Uterus (tissue), 4 donors: ENCODE data around the gene TTC7B. TPM values are rescaled to one million over a fixed set of nuclear protein-coding genes. Genes with fewer than 3 reads are reported as not detected.

Source experiments
- DNase-seq, 2 donors: peaks; one replicate each; pipeline ENCODE4 v3.0.0-alpha.2; 2019 to 2020
- H3K27ac ChIP-seq, 2 donors: fragments of 200-600 bp; sonication (generic); 1 replicate in 1 of 2; 2 replicates in 1 of 2; pipeline ENCODE4 v1.5.1; 2016 to 2018
- H3K27me3 ChIP-seq, 2 donors: fragments of 200-600 bp; sonication (generic); one replicate each; pipeline ENCODE4 v1.5.1; 2018 to 2019; ENCODE audit warnings: control low read depth in 1 of 2
- H3K36me3 ChIP-seq, 2 donors: fragments of 200-600 bp; sonication (generic); one replicate each; pipeline ENCODE4 v1.5.1; 2019; ENCODE audit warnings: control low read depth in 1 of 2
- H3K4me1 ChIP-seq, 2 donors: fragments of 200-600 bp; sonication (generic); one replicate each; pipeline ENCODE4 v1.5.1; 2018 to 2019; ENCODE audit warnings: control low read depth in 1 of 2
- H3K4me3 ChIP-seq, 2 donors: fragments of 200-600 bp; sonication (generic); 1 replicate in 1 of 2; 2 replicates in 1 of 2; pipeline ENCODE4 v1.5.1; 2018 to 2019; ENCODE audit warnings: mild to moderate bottlenecking in 1 of 2
- H3K9me3 ChIP-seq, 2 donors: fragments of 200-600 bp; sonication (generic); one replicate each; pipeline ENCODE4 v1.5.1; 2019; ENCODE audit warnings: control low read depth in 1 of 2
- CTCF ChIP-seq, 4 experiments: fragments of 200-600 bp in 2 of 4; fragments of 450-650 bp in 2 of 4; sonication (generic) in 2 of 4; IDR thresholded peaks; one replicate each; pipeline ENCODE4 v1.5.1; 2016 to 2019; ENCODE audit warnings: antibody characterized with exemption in 4 of 4, mild to moderate bottlenecking in 2 of 4, moderate library complexity in 1 of 4
- POLR2A ChIP-seq, 2 donors: fragments of 450-650 bp; IDR thresholded peaks; one replicate each; pipeline ENCODE4 v1.6.1; 2016; ENCODE audit warnings: antibody characterized with exemption in 2 of 2, mild to moderate bottlenecking in 1 of 2, moderate library complexity in 1 of 2
- intact Hi-C: fragments of 100-400 bp; cut with DNase I; formaldehyde crosslinking; loops from one replicate; pipeline ENCODE4 v1.15.1; 2023; ENCODE audit warnings: low total_unique reads
- total RNA-seq, 4 donors: library from RNA; depleted of rRNA in 3 of 4; stranded (reverse); fragments of >200 nt in 3 of 4; gene quantifications; one replicate each; pipeline versions ENCODE4 v1.1.0 to v1.2.4, GENCODE V29; 2014 to 2023
- donor health status: DM: yes; HTN: yes; CAD: no.

TTC7B gene
- total RNA-seq, 4 donors from 2014 or later, result 15.3 to 73.9 (median 28.0) TPM

GRCh38 chr14:90639641-90640040 is 176.6 kb downstream of the TTC7B start:
- Histone ChIP-seq H3K27me3 (no peaks in the 10 kb centered on the region), H3K36me3 (no peaks in the 10 kb centered on the region), H3K4me1 (no peaks in the 10 kb centered on the region), H3K4me3 (no peak overlapping the region), H3K9me3 (no peaks in the 10 kb centered on the region), H3K27ac (no peak overlapping the region)
- intact Hi-C loops, result no loop called here
- no peak for DNase-seq
- TF ChIP-seq POLR2A (IDR thresholded peaks at IDR 0.05), result no peak
- TF ChIP-seq CTCF (IDR thresholded peaks at IDR 0.05), result no peak

GRCh38 chr14:90632871-90633270 is 183.4 kb downstream of the TTC7B start:
- TF ChIP-seq POLR2A (IDR thresholded peaks at IDR 0.05), result no peak
- TF ChIP-seq CTCF (IDR thresholded peaks at IDR 0.05), result no peak
- no peaks in the 10 kb centered on the region for H3K36me3 ChIP-seq
- H3K4me3 ChIP-seq, result no peak overlapping the region
- H3K27ac ChIP-seq, result no peak overlapping the region
- no peaks in the 10 kb centered on the region for H3K9me3 ChIP-seq
- H3K4me1 ChIP-seq, result no peaks in the 10 kb centered on the region
- intact Hi-C loops, result no loop called here
- no peak for DNase-seq
- no peaks in the 10 kb centered on the region for H3K27me3 ChIP-seq

- Histone ChIP-seq H3K27me3 (no peaks in the 10 kb centered on the region), H3K9me3 (no peaks in the 10 kb centered on the region), H3K36me3 (no peaks in the 10 kb centered on the region), H3K27ac (no peak overlapping the region), H3K4me1 (no peaks in the 10 kb centered on the region), H3K4me3 (no peak overlapping the region)
- no peak for TF ChIP-seq POLR2A (IDR thresholded peaks at IDR 0.05)
- no peak for TF ChIP-seq CTCF (IDR thresholded peaks at IDR 0.05)
- intact Hi-C loops, result no loop called here
- no peak for DNase-seq
Measured at GRCh38 chr14:90632451-90632850, 183.8 kb downstream of the TTC7B start.

- TF ChIP-seq POLR2A (IDR thresholded peaks at IDR 0.05) (no peak), CTCF (IDR thresholded peaks at IDR 0.05) (no peak)
- intact Hi-C loops, result no loop called here
- no peak for DNase-seq
- Histone ChIP-seq H3K27ac (no peak overlapping the region), H3K4me3 (no peak overlapping the region), H3K9me3 (no peaks in the 10 kb centered on the region), H3K36me3 (no peaks in the 10 kb centered on the region), H3K4me1 (no peaks in the 10 kb centered on the region), H3K27me3 (no peaks in the 10 kb centered on the region)
Measured at GRCh38 chr14:90630171-90630806, 185.9 kb downstream of the TTC7B start.

- H3K4me1 ChIP-seq, result no peaks in the 10 kb centered on the region
- H3K27me3 ChIP-seq, result no peaks in the 10 kb centered on the region
- no peak overlapping the region for H3K27ac ChIP-seq
- no peaks in the 10 kb centered on the region for H3K36me3 ChIP-seq
- DNase-seq, result no peak
- intact Hi-C loops, result no loop called here
- no peak overlapping the region for H3K4me3 ChIP-seq
- TF ChIP-seq CTCF (IDR thresholded peaks at IDR 0.05) (no peak), POLR2A (IDR thresholded peaks at IDR 0.05) (no peak)
- no peaks in the 10 kb centered on the region for H3K9me3 ChIP-seq
Measured at GRCh38 chr14:90629471-90629870, 186.8 kb downstream of the TTC7B start.
